ENCODE data around the gene CDK18.

The CDK18 gene

DNA sequence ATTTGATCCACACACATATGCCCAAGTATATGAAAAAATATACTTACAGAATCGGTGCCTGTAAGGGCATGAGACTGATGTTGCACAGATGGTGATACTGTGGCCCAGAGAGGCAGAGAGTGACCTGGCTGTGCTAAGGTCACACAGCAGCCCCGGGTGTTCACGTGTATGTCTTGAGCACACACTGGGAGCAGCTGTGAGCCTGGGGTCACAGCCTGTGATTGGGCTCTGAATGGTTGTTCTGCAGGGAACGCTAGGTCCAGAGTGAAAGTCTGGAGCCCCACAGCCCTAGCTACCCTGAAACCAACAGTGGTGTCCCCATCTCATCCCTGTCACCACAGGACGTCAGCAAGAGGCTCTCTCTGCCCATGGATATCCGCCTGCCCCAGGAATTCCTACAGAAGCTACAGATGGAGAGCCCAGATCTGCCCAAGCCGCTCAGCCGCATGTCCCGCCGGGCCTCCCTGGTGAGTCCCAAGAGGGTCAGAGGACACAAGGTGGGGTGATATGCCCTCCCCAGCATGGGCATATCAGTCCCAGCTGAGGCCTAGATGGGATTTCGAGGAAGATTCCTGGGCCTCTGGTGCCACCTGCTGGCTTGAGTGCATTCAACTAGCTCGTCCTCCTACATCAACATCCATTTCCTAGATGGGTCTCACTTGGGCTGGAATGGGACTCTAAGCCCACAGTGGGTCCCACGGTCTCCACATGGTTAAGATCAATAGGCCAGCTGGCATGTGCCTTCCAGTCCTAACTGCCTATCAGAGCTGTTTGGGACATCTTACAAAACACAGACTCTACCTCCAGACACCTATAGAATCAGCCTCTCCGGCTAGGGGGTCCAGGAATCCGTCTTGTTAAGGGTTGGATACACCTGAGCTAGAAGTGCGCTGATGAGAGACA is 19.7 kb downstream of the CDK18 start:
- no peak overlapping the region for H3K4ac ChIP-seq (ENCODE audit: low read depth, low read length)
- no peak overlapping the region for H2BK5ac ChIP-seq (ENCODE audit: low read length)
- H4K8ac ChIP-seq (ENCODE audit: low read depth, low read length), result no peak overlapping the region
- no peaks in the 10 kb centered on the region for H3K36me3 ChIP-seq (ENCODE audit: control insufficient read depth, insufficient read depth, low read length)
- H3K27ac ChIP-seq (ENCODE audit: low read depth, low read length), result no peak overlapping the region
- WGBS (ENCODE audit: extremely low coverage, insufficient coverage, low lambda C conversion rate), result no CpG with 5 or more reads among the region's 16 CpGs
- no peaks in the 10 kb centered on the region for H3K27me3 ChIP-seq (ENCODE audit: insufficient read depth, low read length, poor library complexity)
- H3K18ac ChIP-seq (ENCODE audit: low read length), result no peak overlapping the region
- no peak overlapping the region for H3K56ac ChIP-seq (ENCODE audit: low read length)
- no peak overlapping the region for H2AK5ac ChIP-seq (ENCODE audit: low read length)
- peak; percentile 81 for DNase-seq
- H3K79me1 ChIP-seq (ENCODE audit: low read length), result no peaks in the 10 kb centered on the region
- H3K79me2 ChIP-seq (ENCODE audit: control insufficient read depth, insufficient read depth, low read length), result no peaks in the 10 kb centered on the region
- H4K5ac ChIP-seq (ENCODE audit: low read length), result no peak overlapping the region
- H2BK15ac ChIP-seq (replicated peaks; ENCODE audit: low read depth), result no peak overlapping the region
- no peak overlapping the region for H3K4me2 ChIP-seq (ENCODE audit: low read length)
- no peak overlapping the region for H3K4me3 ChIP-seq (ENCODE audit: low read length)
- H3K9ac ChIP-seq (ENCODE audit: low read length), result no peak overlapping the region
- no peak overlapping the region for H2BK120ac ChIP-seq (ENCODE audit: low read depth, low read length)
- no peaks in the 10 kb centered on the region for H3K4me1 ChIP-seq (ENCODE audit: control insufficient read depth, low read depth, low read length)
- no peak overlapping the region for H3K23ac ChIP-seq (ENCODE audit: low read length)

DNA sequence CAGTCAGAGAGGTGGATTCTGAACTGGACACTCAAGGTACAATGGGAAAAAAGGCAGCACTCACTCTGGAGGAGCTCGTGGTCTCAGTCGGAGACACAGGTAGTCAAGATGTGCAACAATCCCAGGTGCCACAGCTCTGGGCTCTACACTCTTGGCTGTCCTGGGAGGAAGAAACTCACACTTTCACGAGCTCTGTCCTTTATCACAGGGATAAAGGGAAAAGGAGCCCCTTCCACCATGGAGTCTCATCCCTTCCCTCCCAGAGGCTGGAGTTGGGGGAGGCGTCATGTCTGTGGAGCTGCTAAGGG is 20.3 kb downstream of the CDK18 start:
- H3K4me1 ChIP-seq (ENCODE audit: control insufficient read depth, low read depth, low read length), result no peaks in the 10 kb centered on the region
- H3K18ac ChIP-seq (ENCODE audit: low read length), result no peak overlapping the region
- no CpG with 5 or more reads among the region's 4 CpGs for WGBS (ENCODE audit: extremely low coverage, insufficient coverage, low lambda C conversion rate)

DNA sequence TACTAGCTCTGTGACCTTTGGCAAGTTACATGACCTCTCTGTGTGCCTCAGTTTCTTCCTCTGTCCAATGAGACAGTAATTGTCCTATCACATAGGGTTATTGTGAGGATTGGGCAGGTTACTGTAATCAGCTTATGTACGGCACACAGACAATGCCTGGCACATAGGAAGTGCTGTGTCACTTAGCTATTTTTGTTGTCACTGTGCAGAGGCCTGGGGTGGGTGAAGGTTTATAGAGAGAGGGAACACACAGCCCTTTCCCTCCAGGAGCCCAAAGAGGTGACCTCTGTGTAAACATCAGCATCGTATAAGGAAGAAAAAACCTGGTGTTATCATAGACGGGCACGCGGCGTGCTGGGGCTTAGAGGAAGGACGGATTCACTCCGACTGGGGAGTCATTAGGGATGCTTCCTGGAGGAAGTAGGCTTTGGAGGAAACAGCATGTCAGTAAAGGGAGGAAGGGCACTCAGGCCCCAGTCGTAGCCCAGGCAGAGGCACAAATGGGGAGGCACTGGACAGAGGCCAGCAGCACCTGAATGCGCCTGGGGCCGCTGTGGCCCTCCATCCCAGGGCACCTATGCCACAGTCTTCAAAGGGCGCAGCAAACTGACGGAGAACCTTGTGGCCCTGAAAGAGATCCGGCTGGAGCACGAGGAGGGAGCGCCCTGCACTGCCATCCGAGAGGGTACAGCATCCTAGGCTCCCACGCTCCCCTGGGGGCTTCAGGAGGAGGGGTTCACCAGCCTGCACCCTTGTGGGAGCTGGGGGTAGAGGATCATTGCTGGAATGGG is 21.2 kb downstream of the CDK18 start:
- Histone ChIP-seq H2AK5ac (ENCODE audit: low read length) (no peak overlapping the region), H2BK5ac (ENCODE audit: low read length) (no peak overlapping the region), H3K9ac (ENCODE audit: low read length) (no peak overlapping the region), H3K79me2 (ENCODE audit: control insufficient read depth, insufficient read depth, low read length) (no peaks in the 10 kb centered on the region), H2BK120ac (ENCODE audit: low read depth, low read length) (no peak overlapping the region), H4K8ac (ENCODE audit: low read depth, low read length) (no peak overlapping the region), H2BK15ac (replicated peaks; ENCODE audit: low read depth) (no peak overlapping the region), H3K56ac (ENCODE audit: low read length) (no peak overlapping the region), H3K23ac (ENCODE audit: low read length) (no peak overlapping the region), H3K4me3 (ENCODE audit: low read length) (no peak overlapping the region), H3K4ac (ENCODE audit: low read depth, low read length) (no peak overlapping the region), H4K5ac (ENCODE audit: low read length) (no peak overlapping the region), H3K27ac (ENCODE audit: low read depth, low read length) (no peak overlapping the region), H3K36me3 (ENCODE audit: control insufficient read depth, insufficient read depth, low read length) (no peaks in the 10 kb centered on the region), H3K4me2 (ENCODE audit: low read length) (no peak overlapping the region), H3K27me3 (ENCODE audit: insufficient read depth, low read length, poor library complexity) (no peaks in the 10 kb centered on the region), H3K79me1 (ENCODE audit: low read length) (no peaks in the 10 kb centered on the region), H3K4me1 (ENCODE audit: control insufficient read depth, low read depth, low read length) (no peaks in the 10 kb centered on the region), H3K18ac (ENCODE audit: low read length) (no peak overlapping the region)
- DNase-seq, result no peak
- no CpG with 5 or more reads among the region's 18 CpGs for WGBS (ENCODE audit: extremely low coverage, insufficient coverage, low lambda C conversion rate)

More for the DNA sequence above, 20.3 kb downstream of the CDK18 start:
- Histone ChIP-seq H3K4ac (ENCODE audit: low read depth, low read length) (no peak overlapping the region), H3K4me2 (ENCODE audit: low read length) (no peak overlapping the region), H3K36me3 (ENCODE audit: control insufficient read depth, insufficient read depth, low read length) (no peaks in the 10 kb centered on the region), H2BK120ac (ENCODE audit: low read depth, low read length) (no peak overlapping the region), H4K5ac (ENCODE audit: low read length) (no peak overlapping the region), H3K4me3 (ENCODE audit: low read length) (no peak overlapping the region), H3K27ac (ENCODE audit: low read depth, low read length) (no peak overlapping the region), H3K79me1 (ENCODE audit: low read length) (no peaks in the 10 kb centered on the region), H3K23ac (ENCODE audit: low read length) (no peak overlapping the region), H2BK5ac (ENCODE audit: low read length) (no peak overlapping the region), H3K79me2 (ENCODE audit: control insufficient read depth, insufficient read depth, low read length) (no peaks in the 10 kb centered on the region), H3K56ac (ENCODE audit: low read length) (no peak overlapping the region), H3K27me3 (ENCODE audit: insufficient read depth, low read length, poor library complexity) (no peaks in the 10 kb centered on the region), H4K8ac (ENCODE audit: low read depth, low read length) (no peak overlapping the region), H3K9ac (ENCODE audit: low read length) (no peak overlapping the region), H2BK15ac (replicated peaks; ENCODE audit: low read depth) (no peak overlapping the region), H2AK5ac (ENCODE audit: low read length) (no peak overlapping the region)
- DNase-seq, result no peak

DNA sequence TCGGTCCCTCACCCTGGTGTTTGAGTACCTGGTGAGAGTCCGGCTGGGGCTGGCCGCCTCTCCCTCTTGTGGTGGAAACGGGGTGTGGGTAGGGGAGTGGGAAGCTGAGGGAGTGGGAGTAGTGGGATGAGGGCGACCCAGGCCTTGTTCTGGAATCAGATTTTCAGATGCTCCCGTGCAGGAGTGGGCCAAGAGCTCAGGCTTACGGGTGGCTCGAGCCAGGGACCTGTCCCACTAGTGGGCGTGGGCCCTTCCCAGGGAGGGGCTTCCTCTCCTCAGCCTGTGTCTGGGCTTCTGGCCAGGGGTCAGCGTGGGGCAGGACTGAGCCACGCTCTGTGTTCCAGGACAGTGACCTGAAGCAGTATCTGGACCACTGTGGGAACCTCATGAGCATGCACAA is 22.0 kb downstream of the CDK18 start:
- Histone ChIP-seq H4K5ac (ENCODE audit: low read length) (no peak overlapping the region), H3K27ac (ENCODE audit: low read depth, low read length) (no peak overlapping the region), H2BK5ac (ENCODE audit: low read length) (no peak overlapping the region), H3K36me3 (ENCODE audit: control insufficient read depth, insufficient read depth, low read length) (no peaks in the 10 kb centered on the region), H3K9ac (ENCODE audit: low read length) (no peak overlapping the region), H3K23ac (ENCODE audit: low read length) (no peak overlapping the region), H3K56ac (ENCODE audit: low read length) (no peak overlapping the region), H3K18ac (ENCODE audit: low read length) (no peak overlapping the region), H2BK15ac (replicated peaks; ENCODE audit: low read depth) (no peak overlapping the region), H3K4ac (ENCODE audit: low read depth, low read length) (no peak overlapping the region), H3K4me3 (ENCODE audit: low read length) (no peak overlapping the region), H3K4me2 (ENCODE audit: low read length) (no peak overlapping the region), H3K79me2 (ENCODE audit: control insufficient read depth, insufficient read depth, low read length) (no peaks in the 10 kb centered on the region), H3K27me3 (ENCODE audit: insufficient read depth, low read length, poor library complexity) (no peaks in the 10 kb centered on the region), H2BK120ac (ENCODE audit: low read depth, low read length) (no peak overlapping the region), H3K4me1 (ENCODE audit: control insufficient read depth, low read depth, low read length) (no peaks in the 10 kb centered on the region), H4K8ac (ENCODE audit: low read depth, low read length) (no peak overlapping the region), H3K79me1 (ENCODE audit: low read length) (no peaks in the 10 kb centered on the region), H2AK5ac (ENCODE audit: low read length) (no peak overlapping the region)
- WGBS (ENCODE audit: extremely low coverage, insufficient coverage, low lambda C conversion rate), result no CpG with 5 or more reads among the region's 11 CpGs
- no peak for DNase-seq

DNA sequence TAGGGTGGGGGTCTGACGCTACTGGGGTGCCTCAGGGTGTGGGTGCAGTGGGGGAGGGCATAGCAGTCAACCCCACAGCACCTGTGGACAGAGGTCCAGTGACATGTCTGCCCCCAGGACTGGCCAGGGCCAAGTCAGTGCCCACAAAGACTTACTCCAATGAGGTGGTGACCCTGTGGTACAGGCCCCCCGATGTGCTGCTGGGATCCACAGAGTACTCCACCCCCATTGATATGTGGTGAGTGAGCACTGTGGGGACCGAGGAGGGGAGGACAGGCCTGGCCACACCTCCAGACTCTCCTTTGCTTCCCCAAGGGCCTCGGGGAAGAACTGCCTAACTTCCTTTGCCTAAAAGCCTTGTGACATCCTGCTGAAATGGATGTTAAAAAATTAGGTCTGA is 23.5 kb downstream of the CDK18 start:
- H3K18ac ChIP-seq (ENCODE audit: low read length), result no peak overlapping the region
- H4K8ac ChIP-seq (ENCODE audit: low read depth, low read length), result no peak overlapping the region
- H3K79me1 ChIP-seq (ENCODE audit: low read length), result no peaks in the 10 kb centered on the region
- H3K9ac ChIP-seq (ENCODE audit: low read length), result no peak overlapping the region
- H3K4me3 ChIP-seq (ENCODE audit: low read length), result no peak overlapping the region
- DNase-seq, result no peak
- H2BK15ac ChIP-seq (replicated peaks; ENCODE audit: low read depth), result no peak overlapping the region
- no peak overlapping the region for H3K23ac ChIP-seq (ENCODE audit: low read length)
- no peak overlapping the region for H2AK5ac ChIP-seq (ENCODE audit: low read length)
- no peaks in the 10 kb centered on the region for H3K27me3 ChIP-seq (ENCODE audit: insufficient read depth, low read length, poor library complexity)
- no CpG with 5 or more reads among the region's 4 CpGs for WGBS (ENCODE audit: extremely low coverage, insufficient coverage, low lambda C conversion rate)
- no peaks in the 10 kb centered on the region for H3K4me1 ChIP-seq (ENCODE audit: control insufficient read depth, low read depth, low read length)
- no peak overlapping the region for H2BK120ac ChIP-seq (ENCODE audit: low read depth, low read length)
- H3K27ac ChIP-seq (ENCODE audit: low read depth, low read length), result no peak overlapping the region
- no peak overlapping the region for H4K5ac ChIP-seq (ENCODE audit: low read length)
- H3K36me3 ChIP-seq (ENCODE audit: control insufficient read depth, insufficient read depth, low read length), result no peaks in the 10 kb centered on the region
- no peak overlapping the region for H3K56ac ChIP-seq (ENCODE audit: low read length)
- no peak overlapping the region for H2BK5ac ChIP-seq (ENCODE audit: low read length)
- H3K4ac ChIP-seq (ENCODE audit: low read depth, low read length), result no peak overlapping the region
- no peaks in the 10 kb centered on the region for H3K79me2 ChIP-seq (ENCODE audit: control insufficient read depth, insufficient read depth, low read length)
- H3K4me2 ChIP-seq (ENCODE audit: low read length), result no peak overlapping the region
